ENCODE measurements around the gene CPLANE1. TPM values are rescaled to one million over a fixed set of nuclear protein-coding genes. Genes with fewer than 3 reads are reported as not detected.
"Not testable (repeated sequence)": the region's sequence is repeated elsewhere in the genome, so short reads cannot be mapped to it uniquely, and the experiment has no call there.

The CPLANE1 gene
- total and polyA plus RNA-seq, 2 experiments from 2014 or later = 5.8 to 13.7 TPM

DNA sequence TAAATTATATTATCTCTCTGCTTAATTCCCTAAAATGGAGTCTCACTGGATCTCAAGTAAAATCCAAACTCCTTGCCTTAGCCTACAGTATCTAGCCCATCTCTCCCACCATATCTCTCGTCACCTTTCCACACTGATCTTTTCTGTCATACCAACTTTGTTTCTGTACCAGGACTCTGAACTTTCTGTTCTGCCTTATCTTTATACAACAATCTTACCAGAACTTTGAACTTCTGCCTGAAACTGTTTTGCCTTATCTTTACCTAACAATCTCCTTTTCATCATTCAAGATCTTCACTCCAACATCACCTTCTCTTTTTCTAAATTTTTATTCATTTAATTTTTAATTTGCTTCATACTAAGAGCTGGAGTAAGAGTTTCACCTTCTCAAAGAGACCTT, 139.0 kb downstream of the CPLANE1 start:
- Histone ChIP-seq H3K27me3 (no peaks in the 10 kb centered on the region), H3K9me3 (ENCODE audit: low read depth) (no peaks in the 10 kb centered on the region), H3K4me3 (no peak overlapping the region), H3K27ac (no peak overlapping the region), H3K36me3 (peaks cover 39% of the 10 kb centered on the region), H3K4me1 (ENCODE audit: low read depth) (no peaks in the 10 kb centered on the region)
- no peak for DNase-seq (ENCODE audit: low read depth in 1 of 2, low spot score in 1 of 2)
- TF ChIP-seq, protein P1, sequence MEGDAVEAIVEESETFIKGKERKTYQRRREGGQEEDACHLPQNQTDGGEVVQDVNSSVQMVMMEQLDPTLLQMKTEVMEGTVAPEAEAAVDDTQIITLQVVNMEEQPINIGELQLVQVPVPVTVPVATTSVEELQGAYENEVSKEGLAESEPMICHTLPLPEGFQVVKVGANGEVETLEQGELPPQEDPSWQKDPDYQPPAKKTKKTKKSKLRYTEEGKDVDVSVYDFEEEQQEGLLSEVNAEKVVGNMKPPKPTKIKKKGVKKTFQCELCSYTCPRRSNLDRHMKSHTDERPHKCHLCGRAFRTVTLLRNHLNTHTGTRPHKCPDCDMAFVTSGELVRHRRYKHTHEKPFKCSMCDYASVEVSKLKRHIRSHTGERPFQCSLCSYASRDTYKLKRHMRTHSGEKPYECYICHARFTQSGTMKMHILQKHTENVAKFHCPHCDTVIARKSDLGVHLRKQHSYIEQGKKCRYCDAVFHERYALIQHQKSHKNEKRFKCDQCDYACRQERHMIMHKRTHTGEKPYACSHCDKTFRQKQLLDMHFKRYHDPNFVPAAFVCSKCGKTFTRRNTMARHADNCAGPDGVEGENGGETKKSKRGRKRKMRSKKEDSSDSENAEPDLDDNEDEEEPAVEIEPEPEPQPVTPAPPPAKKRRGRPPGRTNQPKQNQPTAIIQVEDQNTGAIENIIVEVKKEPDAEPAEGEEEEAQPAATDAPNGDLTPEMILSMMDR (IDR thresholded peaks at IDR 0.05; ENCODE audit: low read depth, low read length) = no peak

DNA sequence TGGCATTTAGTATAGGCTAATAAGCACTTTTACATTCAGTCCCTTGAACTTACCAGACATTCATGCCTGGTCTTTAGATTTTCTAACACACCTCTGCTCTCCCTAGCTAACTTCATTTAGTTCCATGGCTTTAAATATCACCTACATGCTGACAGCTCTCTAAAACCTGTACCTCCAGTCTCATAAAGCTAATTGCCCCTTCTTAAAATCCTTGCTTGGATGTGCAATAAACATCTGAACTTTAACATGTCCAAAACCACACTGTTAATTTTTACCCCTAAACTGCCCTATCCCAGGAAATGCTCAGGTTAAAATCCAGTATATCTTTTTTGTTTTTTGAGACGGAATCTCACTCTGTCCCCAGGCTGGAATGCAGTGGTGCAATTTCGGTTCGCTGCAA, 139.8 kb downstream of the CPLANE1 start:
- Histone ChIP-seq H3K36me3 (peaks cover 37% of the 10 kb centered on the region), H3K4me1 (ENCODE audit: low read depth) (no peaks in the 10 kb centered on the region), H3K27me3 (no peaks in the 10 kb centered on the region), H3K4me3 (no peak overlapping the region), H3K9me3 (ENCODE audit: low read depth) (no peaks in the 10 kb centered on the region), H3K27ac (no peak overlapping the region)
- TF ChIP-seq, protein P1 (IDR thresholded peaks at IDR 0.05; ENCODE audit: low read depth, low read length) = no peak
- DNase-seq (ENCODE audit: low read depth in 1 of 2, low spot score in 1 of 2) = no peak

DNA sequence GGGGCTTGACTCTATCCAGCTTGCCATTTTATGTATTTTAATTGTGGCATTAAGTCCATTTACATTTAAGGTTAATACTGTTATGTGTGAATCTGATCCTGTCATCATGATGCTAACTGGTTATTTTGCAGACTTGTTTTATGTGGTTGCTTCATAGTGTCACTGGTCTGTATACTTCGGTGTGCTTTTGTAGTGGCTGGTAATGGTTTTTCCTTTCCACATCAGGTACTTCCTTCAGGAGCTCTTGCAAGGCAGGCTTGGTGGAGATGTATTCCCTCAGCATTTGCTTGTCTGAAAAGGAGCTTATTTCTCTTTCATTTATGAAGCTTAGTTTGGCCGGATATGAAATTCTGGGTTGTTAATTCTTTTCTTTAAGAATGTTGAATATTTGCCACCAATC, 145.9 kb downstream of the CPLANE1 start:
- TF ChIP-seq, protein P1 (IDR thresholded peaks at IDR 0.05; ENCODE audit: low read depth, low read length) = no peak
- Histone ChIP-seq H3K27me3 (no peaks in the 10 kb centered on the region), H3K4me1 (ENCODE audit: low read depth) (no peaks in the 10 kb centered on the region), H3K27ac (no peak overlapping the region), H3K36me3 (peaks cover 19% of the 10 kb centered on the region), H3K9me3 (ENCODE audit: low read depth) (no peaks in the 10 kb centered on the region), H3K4me3 (no peak overlapping the region)
- no peak for DNase-seq (ENCODE audit: low read depth in 1 of 2, low spot score in 1 of 2)

DNA sequence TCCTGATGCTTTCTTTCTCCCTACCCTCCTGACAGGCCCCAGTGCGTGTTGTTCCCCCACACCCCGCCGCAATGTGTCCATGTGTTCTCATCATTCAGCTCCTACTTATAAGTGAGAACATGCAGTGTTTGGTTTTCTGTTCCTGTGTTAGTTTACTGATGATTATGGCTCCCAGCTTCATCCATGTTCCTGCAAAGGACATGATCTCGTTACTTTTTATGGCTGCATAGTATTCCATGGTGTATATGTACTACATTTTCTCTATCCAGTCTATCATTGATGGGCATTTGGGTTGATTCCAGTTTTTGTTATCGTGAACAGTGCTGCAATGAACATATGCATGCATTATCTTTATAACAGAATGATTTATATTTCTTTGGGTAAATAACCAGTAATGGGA, 149.9 kb downstream of the CPLANE1 start:
- H3K4me3 ChIP-seq; H3K27ac ChIP-seq; DNase-seq (ENCODE audit: low read depth in 1 of 2, low spot score in 1 of 2); H3K9me3 ChIP-seq (ENCODE audit: low read depth); H3K36me3 ChIP-seq; H3K4me1 ChIP-seq (ENCODE audit: low read depth); H3K27me3 ChIP-seq: not testable (repeated sequence)

DNA sequence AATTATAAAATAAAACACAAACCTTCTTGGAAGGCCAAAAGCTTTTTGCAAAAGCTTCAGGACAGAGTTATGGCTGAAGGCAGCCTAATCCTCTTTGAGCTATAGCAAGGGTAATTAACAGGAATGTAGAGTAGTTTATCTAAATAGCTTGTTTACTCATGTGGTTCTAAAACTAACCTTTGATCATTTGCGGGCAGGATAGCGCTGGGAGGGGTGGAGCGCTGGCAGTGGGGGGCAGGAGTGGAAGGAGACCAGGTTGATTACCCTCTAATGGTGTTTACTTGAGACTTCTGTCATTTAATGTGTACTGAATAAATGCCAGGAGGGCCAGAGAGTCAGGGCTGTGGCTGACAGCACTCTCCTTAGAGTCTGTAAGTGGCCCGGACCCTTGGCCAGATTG, 155.4 kb downstream of the CPLANE1 start:
- H3K4me1 ChIP-seq (ENCODE audit: low read depth); H3K4me3 ChIP-seq; H3K36me3 ChIP-seq; H3K27me3 ChIP-seq; H3K27ac ChIP-seq; DNase-seq (ENCODE audit: low read depth in 1 of 2, low spot score in 1 of 2); H3K9me3 ChIP-seq (ENCODE audit: low read depth): not testable (repeated sequence)

DNA sequence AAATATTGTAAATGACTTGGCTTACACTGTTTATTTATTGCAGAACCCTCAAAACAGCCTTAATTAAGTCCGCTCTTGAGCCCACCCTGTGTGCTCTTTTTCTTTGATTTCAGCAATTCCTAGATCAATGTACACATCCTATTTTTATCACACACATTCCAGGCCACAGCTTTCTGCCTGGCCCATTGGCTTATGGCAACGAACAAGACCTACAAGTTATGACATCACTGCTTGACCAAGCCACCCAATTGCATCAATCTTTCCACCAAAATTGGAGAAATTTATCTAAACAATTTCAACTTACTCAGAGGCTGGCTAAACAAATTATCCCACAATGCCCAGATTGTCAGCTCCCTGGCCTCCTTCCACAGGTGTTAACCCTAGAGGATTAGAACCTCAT, 158.4 kb downstream of the CPLANE1 start:
- H3K27me3 ChIP-seq = no peaks in the 10 kb centered on the region
- no peak overlapping the region for H3K27ac ChIP-seq
- H3K36me3 ChIP-seq = no peaks in the 10 kb centered on the region

More for the DNA sequence above, 158.4 kb downstream of the CPLANE1 start:
- DNase-seq (ENCODE audit: low read depth in 1 of 2, low spot score in 1 of 2) = peak in 1 of 2 donors; percentile 36
- Histone ChIP-seq H3K4me3 (no peak overlapping the region), H3K4me1 (ENCODE audit: low read depth) (peaks cover 15% of the 10 kb centered on the region), H3K9me3 (ENCODE audit: low read depth) (no peaks in the 10 kb centered on the region)
- TF ChIP-seq, protein P1 (IDR thresholded peaks at IDR 0.05; ENCODE audit: low read depth, low read length) = no peak
